Natural killer cell treated with Interleukin-12 subunit alpha and Interleukin-12 subunit beta and Interleukin-15 and Interleukin-18, amount 100 ng/mL, for 72 hours (primary cell): Measurements from ENCODE around the gene ITGA11. TPM values are rescaled to one million over a fixed set of nuclear protein-coding genes. Genes with fewer than 3 reads are reported as not detected.
A peak's percentile ranks its signal among the peaks of the same experiment; 100 is the strongest.

Experiments
- ATAC-seq, 2 donors: fragments of 150-1000 bp; cut with Tn5 transposase in 1 of 2; sonication (Bioruptor Pico), chemical (Tn5 transposase) in 1 of 2; 2 replicates each; pipeline ENCODE4 v1.10.0; 2021
- DNase-seq: peaks from one replicate; pipeline ENCODE4 v3.0.0; 2022; ENCODE audit warnings: low spot score
- H3K27ac Mint-ChIP-seq, 2 donors: 1 replicate in 1 of 2; 2 replicates in 1 of 2; pipeline ENCODE4 v1.8.0; 2022; ENCODE audit warnings: mixed read lengths in 2 of 2, mild to moderate bottlenecking in 1 of 2, moderate library complexity in 1 of 2
- H3K27me3 Mint-ChIP-seq, 2 donors: 1 replicate in 1 of 2; 2 replicates in 1 of 2; pipeline ENCODE4 v1.8.0; 2022; ENCODE audit warnings: mixed read lengths in 2 of 2
- H3K36me3 Mint-ChIP-seq: one replicate; pipeline ENCODE4 v1.8.0; 2022; ENCODE audit warnings: mixed read lengths
- H3K4me1 Mint-ChIP-seq, 2 donors: 1 replicate in 1 of 2; 2 replicates in 1 of 2; pipeline ENCODE4 v1.8.0; 2022; ENCODE audit warnings: low read depth in 2 of 2, mixed read lengths in 2 of 2, mild to moderate bottlenecking in 1 of 2
- H3K4me3 Mint-ChIP-seq: one replicate; pipeline ENCODE4 v1.8.0; 2022; ENCODE audit warnings: mixed read lengths
- H3K9me3 Mint-ChIP-seq: 2 replicates; pipeline ENCODE4 v1.8.0; 2022; ENCODE audit warnings: mixed read lengths
- total RNA-seq, 2 donors: library from RNA; stranded (reverse); gene quantifications; one replicate each; pipeline ENCODE4 v1.2.3, GENCODE V29; 2022

The ITGA11 gene
- total RNA-seq, 2 donors from 2014 or later: 0.17 to 0.98 TPM

DNA sequence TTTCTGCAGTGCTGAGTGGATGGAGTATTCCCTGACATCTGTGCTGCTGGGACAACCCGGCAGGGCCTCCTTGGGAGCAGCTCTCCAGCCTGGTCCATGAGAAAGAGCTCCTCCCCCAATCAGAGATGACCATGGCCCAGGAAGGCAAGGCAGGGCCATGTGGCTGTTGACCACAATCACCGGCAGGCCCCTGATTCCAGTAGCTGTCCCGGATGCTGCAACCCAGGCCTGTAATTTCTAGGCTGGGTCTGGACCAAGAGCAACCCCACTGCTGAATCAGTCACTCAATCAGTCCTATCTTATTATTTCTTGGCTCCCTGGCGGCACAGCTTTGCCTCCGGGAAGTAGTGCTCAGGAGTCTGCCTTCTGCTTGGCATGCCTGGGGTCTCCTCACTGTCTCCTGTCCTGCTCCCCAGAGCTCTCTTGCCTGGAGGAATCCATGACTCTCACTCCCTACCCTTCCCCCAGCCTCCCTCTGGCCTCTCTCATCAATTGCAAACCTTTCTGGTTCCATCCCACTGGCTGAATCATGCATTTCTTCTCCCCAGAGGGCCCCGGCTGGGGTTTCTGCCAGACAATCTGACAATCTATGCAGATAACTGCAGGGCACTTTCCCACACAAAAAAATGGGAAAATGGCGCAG, 32.6 kb upstream of the ITGA11 start:
- no peaks in the 10 kb centered on the region for H3K4me1 Mint-ChIP-seq
- DNase-seq (no peak), ATAC-seq (no peak)
- no peaks in the 10 kb centered on the region for H3K9me3 Mint-ChIP-seq
- peaks cover 14 to 19% of the 10 kb centered on the region in 2 donors for H3K27me3 Mint-ChIP-seq
- H3K4me3 Mint-ChIP-seq: no peak overlapping the region
- H3K27ac Mint-ChIP-seq: no peak overlapping the region
- H3K36me3 Mint-ChIP-seq: no peaks in the 10 kb centered on the region

DNA sequence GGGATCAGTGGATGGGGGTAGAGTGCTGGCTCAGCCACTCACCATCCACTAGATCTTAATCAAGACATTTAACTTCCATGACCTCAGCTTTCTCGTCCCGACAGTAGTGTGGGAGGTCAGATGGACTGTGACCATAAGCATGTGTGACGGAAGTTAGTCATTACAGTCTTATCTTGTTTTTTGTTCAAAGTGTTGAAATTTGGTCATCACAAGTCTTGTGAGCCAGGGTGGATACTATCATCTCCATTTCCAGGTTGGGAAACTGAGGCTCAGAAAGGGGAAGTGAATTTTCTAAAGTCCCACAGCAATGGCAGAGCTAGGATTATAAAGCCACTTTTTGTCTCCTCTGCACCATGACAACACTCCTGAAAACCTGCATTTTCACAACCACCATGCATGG, 32.0 kb upstream of the ITGA11 start:
- H3K4me1 Mint-ChIP-seq: no peaks in the 10 kb centered on the region
- H3K27ac Mint-ChIP-seq: no peak overlapping the region
- H3K36me3 Mint-ChIP-seq: no peaks in the 10 kb centered on the region
- H3K9me3 Mint-ChIP-seq: no peaks in the 10 kb centered on the region
- no peak for ATAC-seq
- DNase-seq: no peak
- no peak overlapping the region for H3K4me3 Mint-ChIP-seq
- H3K27me3 Mint-ChIP-seq: peaks cover 14 to 18% of the 10 kb centered on the region in 2 donors

DNA sequence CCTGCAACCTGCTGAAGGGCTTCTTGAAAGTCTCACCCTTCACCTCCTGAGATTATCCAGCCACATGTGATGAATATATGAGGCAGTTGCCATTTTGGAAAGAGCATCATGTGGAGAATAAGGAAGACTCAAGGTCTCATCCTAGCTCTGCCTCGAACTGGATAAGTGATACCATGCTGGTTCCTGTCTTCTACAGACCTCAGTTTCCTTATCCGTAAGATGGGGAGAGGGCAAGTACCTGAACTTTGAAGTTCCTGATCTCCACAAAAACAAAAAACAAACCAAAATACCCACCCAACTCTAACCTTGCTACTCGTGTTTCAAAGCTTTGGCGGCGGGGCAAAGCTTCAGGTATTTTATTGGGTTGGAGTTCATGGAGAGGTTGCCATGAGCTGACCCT, 31.5 kb upstream of the ITGA11 start:
- no peaks in the 10 kb centered on the region for H3K9me3 Mint-ChIP-seq
- ATAC-seq: no peak
- peaks cover 14 to 15% of the 10 kb centered on the region in 2 donors for H3K27me3 Mint-ChIP-seq
- no peak for DNase-seq
- no peak overlapping the region for H3K4me3 Mint-ChIP-seq
- no peaks in the 10 kb centered on the region for H3K36me3 Mint-ChIP-seq
- no peak overlapping the region for H3K27ac Mint-ChIP-seq
- no peaks in the 10 kb centered on the region for H3K4me1 Mint-ChIP-seq

DNA sequence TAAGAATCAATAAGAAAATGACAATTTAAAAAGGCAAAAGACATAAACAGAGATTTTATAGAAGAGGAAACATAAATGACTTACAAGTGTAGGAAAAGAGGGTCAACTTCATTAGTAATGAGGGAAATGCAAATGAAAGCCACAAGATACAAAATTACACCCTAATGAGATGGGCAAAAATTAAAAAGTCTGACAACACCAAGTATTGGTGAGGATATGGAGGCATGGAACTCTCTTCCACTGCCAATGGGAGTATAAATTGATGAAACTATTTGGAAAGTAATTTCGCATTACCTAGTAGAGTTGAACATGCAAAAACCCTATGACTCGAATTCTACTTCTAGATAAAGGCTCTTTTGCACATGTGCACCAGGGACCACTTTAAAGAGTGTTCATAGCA, 28.2 kb upstream of the ITGA11 start:
- Mint-ChIP-seq H3K36me3 (no peaks in the 10 kb centered on the region), H3K27ac (no peak overlapping the region), H3K27me3 (peaks cover 24% of the 10 kb centered on the region in 2 donors), H3K9me3 (no peaks in the 10 kb centered on the region), H3K4me3 (no peak overlapping the region), H3K4me1 (no peaks in the 10 kb centered on the region)
- ATAC-seq (no peak), DNase-seq (no peak)

DNA sequence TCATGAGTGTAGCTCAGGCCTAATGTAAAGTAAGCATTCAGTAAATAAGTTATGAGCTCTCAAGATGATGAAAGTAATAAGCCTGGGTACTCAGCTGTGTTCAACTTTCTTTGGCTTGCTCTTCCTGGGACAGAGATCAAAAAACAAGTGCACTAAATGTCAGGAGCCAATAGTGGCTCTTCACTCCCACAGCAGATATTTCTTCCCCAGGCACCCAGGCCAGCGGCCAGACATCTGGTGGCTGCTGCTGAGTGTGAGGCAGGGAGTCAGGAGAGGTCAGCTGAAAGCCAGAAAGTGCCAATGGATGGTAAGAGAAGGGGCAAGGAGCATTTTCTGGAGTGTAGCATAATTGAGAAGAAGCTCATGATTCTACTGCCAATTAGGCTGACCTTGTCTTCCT, 18.2 kb upstream of the ITGA11 start:
- no peak for DNase-seq
- Mint-ChIP-seq H3K27me3 (peaks cover 53 to 68% of the 10 kb centered on the region in 2 donors), H3K27ac (no peak overlapping the region), H3K36me3 (no peaks in the 10 kb centered on the region), H3K4me1 (no peaks in the 10 kb centered on the region), H3K4me3 (no peak overlapping the region), H3K9me3 (no peaks in the 10 kb centered on the region)
- no peak for ATAC-seq

DNA sequence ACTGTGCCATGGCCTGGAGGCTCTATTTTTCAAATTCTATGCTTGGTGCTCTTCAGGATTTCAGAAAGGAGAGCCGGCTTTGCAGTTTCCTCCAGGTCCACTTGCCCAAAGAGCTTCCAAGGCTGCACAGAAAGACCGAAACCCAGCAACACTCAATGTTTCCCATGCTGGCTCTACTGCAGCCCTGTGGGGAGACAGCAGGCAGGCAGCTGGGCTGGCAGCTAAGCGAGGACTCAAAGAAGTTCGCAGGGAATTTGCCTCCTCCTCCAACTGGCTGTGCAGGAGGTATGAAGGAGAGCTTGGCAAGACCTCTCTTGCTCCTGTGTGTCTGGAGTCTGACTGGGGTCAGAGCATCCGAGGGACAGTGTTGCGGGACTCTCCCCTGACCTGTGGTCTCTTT, 17.4 kb upstream of the ITGA11 start:
- DNase-seq: no peak
- Mint-ChIP-seq H3K4me1 (no peaks in the 10 kb centered on the region), H3K4me3 (no peak overlapping the region), H3K9me3 (no peaks in the 10 kb centered on the region), H3K27ac (no peak overlapping the region), H3K36me3 (no peaks in the 10 kb centered on the region), H3K27me3 (peaks cover 53 to 66% of the 10 kb centered on the region in 2 donors)
- ATAC-seq: no peak

DNA sequence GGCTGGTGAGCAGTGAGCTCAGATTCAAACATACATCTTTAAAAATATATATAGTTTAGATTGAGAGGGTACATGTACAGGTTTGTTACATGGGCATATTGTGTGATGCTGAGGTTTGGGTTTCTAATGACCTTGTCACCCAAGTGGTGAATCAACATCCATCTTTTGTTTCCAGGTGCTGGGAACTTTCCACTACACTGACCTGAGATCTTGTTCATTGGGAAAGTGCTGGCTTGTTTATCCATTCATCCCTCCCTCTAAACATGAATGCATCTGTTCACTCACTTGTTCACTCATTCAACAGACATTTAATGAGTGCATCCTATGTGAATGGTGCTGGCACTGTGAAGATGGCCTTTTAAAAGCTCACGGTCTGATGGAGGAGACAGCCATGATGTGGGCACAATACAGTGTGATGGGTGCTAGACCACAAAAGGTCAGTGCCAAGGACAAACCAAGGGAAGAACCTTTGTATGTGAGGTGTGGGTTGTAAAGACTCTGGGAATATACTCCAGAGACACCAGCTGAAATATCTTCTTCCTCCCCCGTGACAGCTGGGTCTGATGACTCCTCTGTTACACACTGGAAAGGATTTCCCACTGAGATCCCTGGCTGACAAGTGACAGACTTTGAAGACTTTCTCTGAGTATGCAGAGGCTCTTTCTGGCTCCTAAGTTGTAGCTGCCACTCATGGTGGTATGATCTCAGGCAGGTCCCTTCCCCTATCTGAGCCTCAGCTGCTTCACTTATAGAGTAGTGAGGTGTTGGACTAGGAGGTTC, 16.2 kb upstream of the ITGA11 start:
- DNase-seq (no peak), ATAC-seq (no peak)
- no peaks in the 10 kb centered on the region for H3K4me1 Mint-ChIP-seq
- H3K36me3 Mint-ChIP-seq: no peaks in the 10 kb centered on the region
- H3K4me3 Mint-ChIP-seq: no peak overlapping the region
- no peak overlapping the region for H3K27ac Mint-ChIP-seq
- H3K9me3 Mint-ChIP-seq: no peaks in the 10 kb centered on the region
- H3K27me3 Mint-ChIP-seq: peaks cover 55 to 66% of the 10 kb centered on the region in 2 donors

DNA sequence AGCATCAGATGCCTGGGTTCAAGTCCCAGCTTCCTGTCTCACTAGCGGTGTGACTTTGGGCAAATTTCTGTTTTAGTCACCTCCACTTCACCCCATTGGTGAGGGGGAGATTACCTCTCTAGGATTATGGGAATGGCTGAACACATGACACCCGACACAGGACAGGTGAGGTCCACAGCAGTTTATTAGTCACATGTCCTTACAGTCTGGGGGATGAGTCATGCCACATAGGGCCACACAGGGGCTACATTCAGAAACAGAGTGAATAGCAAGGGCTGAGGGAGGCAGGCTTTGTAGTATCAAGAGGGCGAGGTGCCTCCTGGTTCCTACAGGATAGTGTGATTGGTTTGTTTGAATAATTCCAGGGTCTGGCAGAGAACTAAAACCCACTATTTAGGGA, 15.2 kb upstream of the ITGA11 start:
- no peak for DNase-seq
- Mint-ChIP-seq H3K36me3 (no peaks in the 10 kb centered on the region), H3K27me3 (peaks cover 51 to 62% of the 10 kb centered on the region in 2 donors)

DNA sequence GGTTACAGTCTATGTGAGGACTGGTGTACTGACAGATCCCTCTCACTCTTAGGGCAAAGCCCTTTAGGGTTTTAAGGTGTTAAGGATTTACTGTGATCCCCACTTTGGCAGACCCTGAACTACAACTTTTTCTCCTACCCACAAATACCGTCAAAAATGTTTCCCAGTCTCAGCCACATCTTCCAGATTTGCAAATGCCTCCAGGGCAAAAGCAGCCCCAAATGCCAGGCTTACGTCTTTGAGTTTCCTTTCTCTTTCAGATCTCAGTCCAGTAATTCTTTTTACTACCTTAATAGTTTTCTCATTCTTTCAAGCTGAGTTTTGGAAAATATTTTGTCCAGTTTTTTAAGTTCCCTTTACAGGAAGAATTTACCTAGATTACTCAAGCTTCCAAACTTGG, 13.4 kb upstream of the ITGA11 start:
- DNase-seq (no peak), ATAC-seq (no peak)
- Mint-ChIP-seq H3K4me1 (no peaks in the 10 kb centered on the region), H3K4me3 (no peak overlapping the region), H3K36me3 (no peaks in the 10 kb centered on the region), H3K9me3 (no peaks in the 10 kb centered on the region), H3K27me3 (peaks cover 36 to 54% of the 10 kb centered on the region in 2 donors), H3K27ac (no peak overlapping the region)

More for the DNA sequence above, 15.2 kb upstream of the ITGA11 start:
- Mint-ChIP-seq H3K4me1 (no peaks in the 10 kb centered on the region), H3K27ac (no peak overlapping the region), H3K4me3 (no peak overlapping the region), H3K9me3 (no peaks in the 10 kb centered on the region)
- no peak for ATAC-seq

DNA sequence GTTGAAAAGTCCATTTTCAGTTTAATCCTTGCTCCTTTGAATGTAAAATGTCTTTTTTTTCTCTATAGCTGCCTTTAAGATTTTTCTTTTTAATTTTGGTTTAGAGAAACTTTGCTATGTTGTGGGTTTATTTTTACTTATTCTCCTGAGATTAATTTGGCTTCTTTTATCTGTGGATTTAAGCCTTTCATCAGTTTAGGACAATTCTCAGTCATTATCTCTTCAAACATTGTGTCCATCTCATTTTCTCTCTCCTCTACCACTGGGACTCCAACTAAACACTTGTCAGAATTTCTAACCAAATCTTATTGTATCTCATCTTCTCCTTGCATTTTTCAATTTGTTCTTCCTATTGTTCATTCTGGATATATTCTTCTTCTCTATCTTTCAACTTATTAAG, 12.4 kb upstream of the ITGA11 start:
- no peak for ATAC-seq
- peaks cover 36 to 60% of the 10 kb centered on the region in 2 donors for H3K27me3 Mint-ChIP-seq
- H3K4me1 Mint-ChIP-seq: no peaks in the 10 kb centered on the region
- H3K9me3 Mint-ChIP-seq: no peaks in the 10 kb centered on the region
- H3K27ac Mint-ChIP-seq: no peak overlapping the region
- H3K4me3 Mint-ChIP-seq: no peak overlapping the region
- DNase-seq: no peak
- no peaks in the 10 kb centered on the region for H3K36me3 Mint-ChIP-seq

DNA sequence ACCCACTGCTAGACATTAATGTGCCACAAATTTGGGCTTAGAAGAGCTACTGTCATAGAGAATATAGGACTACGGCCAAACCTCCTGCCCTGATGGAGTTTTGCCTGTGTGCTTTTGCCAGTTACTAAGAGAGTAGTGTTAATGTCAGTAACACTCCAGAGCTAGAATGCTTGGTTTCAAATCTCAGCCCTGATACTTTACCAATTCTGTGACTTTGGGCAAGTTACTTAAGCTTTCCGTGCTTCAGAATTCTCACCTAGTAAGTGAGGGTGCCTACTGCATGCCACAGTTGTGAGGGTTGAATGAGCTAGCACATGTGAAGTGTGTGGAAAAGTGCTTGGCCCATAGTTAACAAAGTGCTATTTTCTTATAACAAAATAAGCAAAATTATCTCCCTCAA, 10.9 kb upstream of the ITGA11 start:
- H3K36me3 Mint-ChIP-seq: no peaks in the 10 kb centered on the region
- no peaks in the 10 kb centered on the region for H3K9me3 Mint-ChIP-seq
- H3K4me3 Mint-ChIP-seq: no peak overlapping the region
- H3K4me1 Mint-ChIP-seq: no peaks in the 10 kb centered on the region
- ATAC-seq: no peak
- no peak overlapping the region for H3K27ac Mint-ChIP-seq
- DNase-seq: no peak
- H3K27me3 Mint-ChIP-seq: peaks cover 44 to 72% of the 10 kb centered on the region in 2 donors

DNA sequence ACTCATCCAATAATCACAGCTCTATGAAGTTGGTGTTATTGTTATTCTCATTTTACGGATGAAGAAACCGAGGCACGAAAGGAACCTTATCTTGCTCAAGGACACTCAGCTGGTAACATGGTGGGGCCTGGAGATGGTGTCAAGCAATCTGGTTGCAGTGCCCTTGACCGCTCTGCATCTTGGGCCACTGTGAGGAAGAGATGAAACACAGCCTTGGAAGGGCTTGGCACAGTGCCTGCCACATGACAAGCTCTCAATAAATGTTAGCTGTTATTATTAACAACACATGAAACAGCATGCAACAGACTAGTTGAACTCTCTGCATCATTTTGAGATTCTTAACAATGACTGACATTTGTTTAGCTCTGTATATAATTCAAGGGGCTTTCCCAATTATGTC, 10.1 kb upstream of the ITGA11 start:
- no peak for DNase-seq
- ATAC-seq: no peak
- H3K9me3 Mint-ChIP-seq: no peaks in the 10 kb centered on the region
- H3K4me1 Mint-ChIP-seq: no peaks in the 10 kb centered on the region
- H3K36me3 Mint-ChIP-seq: no peaks in the 10 kb centered on the region
- no peak overlapping the region for H3K27ac Mint-ChIP-seq
- H3K27me3 Mint-ChIP-seq: peaks cover 45 to 76% of the 10 kb centered on the region in 2 donors
- no peak overlapping the region for H3K4me3 Mint-ChIP-seq

DNA sequence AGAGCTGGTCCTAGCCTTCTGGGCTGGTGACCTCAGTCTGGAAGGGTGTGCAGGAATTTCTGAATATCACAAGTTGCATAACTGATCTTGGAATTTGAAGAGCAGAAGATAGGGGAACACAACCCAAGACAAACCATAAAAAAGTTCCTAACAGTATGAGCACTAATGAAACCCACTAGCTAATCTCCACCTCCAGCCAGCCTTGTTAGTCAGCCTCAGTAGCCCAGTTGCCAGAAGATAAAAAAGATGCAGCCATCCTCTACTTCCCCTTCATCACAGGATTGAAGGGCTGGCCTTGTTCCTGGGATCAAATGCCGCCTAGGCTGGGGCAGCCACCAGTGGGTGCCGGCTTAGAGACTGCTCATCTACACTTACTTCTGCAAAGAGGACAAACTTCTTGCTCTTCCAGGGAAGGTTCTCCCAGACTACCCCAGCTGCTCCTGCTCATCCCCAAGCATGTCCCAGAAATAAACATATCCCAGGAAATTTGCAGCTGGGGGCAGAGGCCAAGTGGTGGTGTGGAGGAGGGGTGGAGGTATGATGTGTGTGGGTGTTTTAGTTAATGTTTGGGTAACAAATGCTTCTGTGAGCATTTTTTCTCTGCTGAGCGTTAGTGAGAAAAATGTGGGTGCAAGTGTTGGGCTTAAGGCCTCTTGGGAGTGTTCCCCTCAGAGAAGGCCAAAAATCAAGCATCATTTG, 9.2 kb upstream of the ITGA11 start:
- H3K4me1 Mint-ChIP-seq: no peaks in the 10 kb centered on the region
- no peak for ATAC-seq
- H3K36me3 Mint-ChIP-seq: no peaks in the 10 kb centered on the region
- H3K4me3 Mint-ChIP-seq: no peak overlapping the region
- peaks cover 47 to 81% of the 10 kb centered on the region in 2 donors for H3K27me3 Mint-ChIP-seq
- DNase-seq: no peak
- no peaks in the 10 kb centered on the region for H3K9me3 Mint-ChIP-seq
- no peak overlapping the region for H3K27ac Mint-ChIP-seq

DNA sequence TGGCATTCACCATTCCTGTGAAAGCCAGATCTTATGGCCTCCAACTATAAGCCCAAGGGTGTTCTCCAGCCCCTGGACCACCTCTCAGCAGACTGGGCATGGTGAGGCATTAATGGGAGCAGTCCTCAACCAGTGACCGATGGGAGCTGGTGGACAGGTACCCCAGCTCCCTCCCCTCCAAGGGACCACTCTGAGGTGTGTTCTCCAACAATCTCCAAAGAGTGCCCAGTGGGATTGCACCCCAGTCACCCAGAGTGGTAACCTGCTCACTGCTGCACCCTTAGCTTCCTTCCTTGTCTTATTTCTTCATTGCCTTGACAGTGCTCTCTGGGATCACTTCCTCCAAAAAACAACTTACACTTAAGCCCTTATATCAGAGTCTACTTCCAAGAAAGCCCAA, 8.2 kb upstream of the ITGA11 start:
- DNase-seq (no peak), ATAC-seq (peak in 1 of 2 donors; percentile 12)
- Mint-ChIP-seq H3K4me1 (no peaks in the 10 kb centered on the region), H3K9me3 (no peaks in the 10 kb centered on the region), H3K27me3 (peaks cover 44 to 77% of the 10 kb centered on the region in 2 donors), H3K36me3 (no peaks in the 10 kb centered on the region), H3K4me3 (no peak overlapping the region), H3K27ac (no peak overlapping the region)
